ENCODE results near the gene PTK7. TPM values are rescaled to one million over a fixed set of nuclear protein-coding genes. Genes with fewer than 3 reads are reported as not detected.

Gene PTK7
- total and polyA plus RNA-seq, 2 experiments from 2014 or later: 127 to 162 TPM

DNA sequence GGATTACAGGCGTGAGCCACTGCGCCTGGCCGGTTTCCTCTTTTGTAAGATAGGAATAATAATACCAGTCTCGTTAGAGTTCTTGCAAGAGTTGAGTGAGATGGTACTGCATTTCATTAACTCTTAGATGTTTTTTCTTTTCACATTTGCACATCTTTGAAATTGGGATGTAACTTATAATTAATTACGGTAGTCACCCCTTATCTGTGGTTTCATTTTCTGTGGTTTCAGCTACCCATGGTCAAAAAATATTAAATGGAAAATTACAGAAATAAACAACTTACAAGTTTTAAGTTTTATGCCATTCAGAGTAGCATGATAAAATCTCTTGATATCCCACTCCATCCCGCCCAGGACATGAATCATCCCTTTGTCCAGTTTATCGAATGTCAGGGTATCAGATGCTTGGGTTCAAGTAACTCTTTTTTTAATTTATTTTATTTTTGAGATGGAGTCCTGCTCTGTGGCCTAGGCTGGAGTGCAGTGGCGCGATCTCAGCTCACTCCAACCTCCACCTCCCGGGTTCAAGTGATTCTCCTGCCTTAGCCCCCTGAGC, 15.4 kb downstream of the PTK7 start:
- Histone ChIP-seq H3K4me2 (peak overlapping the region; percentile 68), H4K20me1 (ENCODE audit: insufficient read depth, poor library complexity, severe bottlenecking) (peaks cover 11% of the 10 kb centered on the region), H3K36me3 (replicated peaks; ENCODE audit: insufficient read depth, low read depth) (no peaks in the 10 kb centered on the region), H3K27ac (peak overlapping the region; percentile 89), H2AFZ (no peak overlapping the region), H3K9me3 (ENCODE audit: low read depth) (no peaks in the 10 kb centered on the region), H3K9me2 (replicated peaks; ENCODE audit: insufficient read depth) (no peaks in the 10 kb centered on the region), H3K4me1 (ENCODE audit: insufficient read depth) (peaks cover 53% of the 10 kb centered on the region), H3K4me3 (no peak overlapping the region), H3K27me3 (no peaks in the 10 kb centered on the region), H3K79me2 (peaks cover 93% of the 10 kb centered on the region)
- DNase-seq (ENCODE audit: low spot score): no peak
- TF ChIP-seq EZH2phosphoT487 (IDR thresholded peaks at IDR 0.05; ENCODE audit: low read depth, severe bottlenecking, unreplicated experiment): no peak
- TF ChIP-seq, protein P1, sequence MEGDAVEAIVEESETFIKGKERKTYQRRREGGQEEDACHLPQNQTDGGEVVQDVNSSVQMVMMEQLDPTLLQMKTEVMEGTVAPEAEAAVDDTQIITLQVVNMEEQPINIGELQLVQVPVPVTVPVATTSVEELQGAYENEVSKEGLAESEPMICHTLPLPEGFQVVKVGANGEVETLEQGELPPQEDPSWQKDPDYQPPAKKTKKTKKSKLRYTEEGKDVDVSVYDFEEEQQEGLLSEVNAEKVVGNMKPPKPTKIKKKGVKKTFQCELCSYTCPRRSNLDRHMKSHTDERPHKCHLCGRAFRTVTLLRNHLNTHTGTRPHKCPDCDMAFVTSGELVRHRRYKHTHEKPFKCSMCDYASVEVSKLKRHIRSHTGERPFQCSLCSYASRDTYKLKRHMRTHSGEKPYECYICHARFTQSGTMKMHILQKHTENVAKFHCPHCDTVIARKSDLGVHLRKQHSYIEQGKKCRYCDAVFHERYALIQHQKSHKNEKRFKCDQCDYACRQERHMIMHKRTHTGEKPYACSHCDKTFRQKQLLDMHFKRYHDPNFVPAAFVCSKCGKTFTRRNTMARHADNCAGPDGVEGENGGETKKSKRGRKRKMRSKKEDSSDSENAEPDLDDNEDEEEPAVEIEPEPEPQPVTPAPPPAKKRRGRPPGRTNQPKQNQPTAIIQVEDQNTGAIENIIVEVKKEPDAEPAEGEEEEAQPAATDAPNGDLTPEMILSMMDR (IDR thresholded peaks at IDR 0.05; ENCODE audit: poor library complexity): no peak
- TF ChIP-seq EZH2 (IDR thresholded peaks at IDR 0.05; ENCODE audit: borderline replicate concordance): no peak
- WGBS (ENCODE audit: low lambda C conversion rate, missing lambda C conversion rate): 90% methylated on average over 10 of the region's 10 CpGs

DNA sequence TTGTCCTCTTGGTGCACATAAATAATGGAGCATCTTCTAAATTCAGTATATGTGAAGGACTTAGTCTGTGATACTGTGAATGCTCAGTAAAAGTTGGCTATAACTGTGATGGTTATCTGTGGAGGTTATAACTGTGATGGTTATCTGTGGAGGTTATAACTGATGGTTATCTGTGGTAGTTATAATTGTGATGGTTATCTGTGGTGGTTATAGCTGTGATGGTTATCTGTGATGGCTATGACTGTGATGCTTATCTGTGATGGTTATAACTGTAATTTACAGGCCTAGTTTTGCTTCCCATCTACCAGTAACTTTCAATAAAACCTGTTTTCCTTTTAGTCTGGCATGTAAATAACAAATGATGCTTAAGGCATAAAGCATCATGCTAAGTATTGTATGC, 16.5 kb downstream of the PTK7 start:
- H3K27me3 ChIP-seq: no peaks in the 10 kb centered on the region
- TF ChIP-seq EZH2phosphoT487 (IDR thresholded peaks at IDR 0.05; ENCODE audit: low read depth, severe bottlenecking, unreplicated experiment) (no peak), EZH2 (IDR thresholded peaks at IDR 0.05; ENCODE audit: borderline replicate concordance) (no peak)
- TF ChIP-seq, protein P1 (IDR thresholded peaks at IDR 0.05; ENCODE audit: poor library complexity): no peak
- H3K9me3 ChIP-seq (ENCODE audit: low read depth): no peaks in the 10 kb centered on the region
- peaks cover 92% of the 10 kb centered on the region for H3K79me2 ChIP-seq
- H3K4me2 ChIP-seq: no peak overlapping the region
- no peak overlapping the region for H3K4me3 ChIP-seq
- H3K4me1 ChIP-seq (ENCODE audit: insufficient read depth): peaks cover 59% of the 10 kb centered on the region
- DNase-seq (ENCODE audit: low spot score): no peak
- H3K36me3 ChIP-seq (replicated peaks; ENCODE audit: insufficient read depth, low read depth): no peaks in the 10 kb centered on the region
- peaks cover 8% of the 10 kb centered on the region for H4K20me1 ChIP-seq (ENCODE audit: insufficient read depth, poor library complexity, severe bottlenecking)
- no peak overlapping the region for H2AFZ ChIP-seq
- H3K27ac ChIP-seq: no peak overlapping the region
- no peaks in the 10 kb centered on the region for H3K9me2 ChIP-seq (replicated peaks; ENCODE audit: insufficient read depth)

DNA sequence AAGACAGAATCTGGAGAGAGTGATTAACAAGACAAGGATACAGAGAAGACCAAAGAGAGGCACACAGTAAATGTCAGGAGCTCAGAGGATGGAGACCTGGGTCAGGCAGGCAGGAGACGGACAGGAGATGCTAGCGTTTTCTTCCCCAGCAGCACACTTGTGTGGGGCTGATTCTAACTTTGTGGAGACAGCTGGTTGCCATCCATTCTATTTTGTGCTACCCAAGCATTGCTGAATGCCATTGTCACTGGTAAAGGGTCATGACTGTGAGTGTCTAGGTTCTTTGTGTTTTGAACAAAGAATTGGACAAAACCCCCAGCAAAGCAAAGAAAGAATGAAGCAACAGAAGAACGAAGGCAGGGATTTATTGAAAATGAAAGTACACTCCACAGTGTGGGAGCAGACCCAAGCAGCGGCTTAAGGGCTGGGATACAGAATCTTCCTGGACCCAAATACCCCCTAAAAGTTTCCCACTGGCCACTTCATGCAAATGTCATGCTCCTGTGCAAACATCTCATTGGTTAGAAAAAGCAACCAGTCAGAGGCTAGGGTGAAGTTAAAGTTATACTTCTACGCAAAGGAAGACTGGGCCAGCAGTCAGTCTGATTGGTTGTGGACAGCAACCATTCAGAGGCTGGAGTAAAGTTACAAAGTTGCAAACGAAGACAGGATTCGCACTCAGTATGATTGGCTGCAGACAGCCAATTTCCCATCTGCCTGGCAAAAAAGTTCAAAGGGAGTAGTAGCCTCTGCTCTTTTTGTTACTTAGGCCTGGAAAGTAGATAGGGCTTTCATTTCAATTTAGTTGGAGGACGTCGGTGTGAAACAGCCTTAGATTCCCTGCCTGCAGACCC, 17.5 kb downstream of the PTK7 start:
- 76% methylated on average over 9 of the region's 9 CpGs for WGBS (ENCODE audit: low lambda C conversion rate, missing lambda C conversion rate)
- Histone ChIP-seq H3K27ac (no peak overlapping the region), H3K4me3 (no peak overlapping the region), H3K4me1 (ENCODE audit: insufficient read depth) (peaks cover 63% of the 10 kb centered on the region), H3K36me3 (replicated peaks; ENCODE audit: insufficient read depth, low read depth) (no peaks in the 10 kb centered on the region), H3K27me3 (no peaks in the 10 kb centered on the region), H2AFZ (no peak overlapping the region), H3K79me2 (peaks cover 92% of the 10 kb centered on the region), H3K9me3 (ENCODE audit: low read depth) (no peaks in the 10 kb centered on the region), H4K20me1 (ENCODE audit: insufficient read depth, poor library complexity, severe bottlenecking) (peaks cover 8% of the 10 kb centered on the region), H3K4me2 (peak overlapping the region; percentile 69), H3K9me2 (replicated peaks; ENCODE audit: insufficient read depth) (no peaks in the 10 kb centered on the region)
- TF ChIP-seq, protein P1 (IDR thresholded peaks at IDR 0.05; ENCODE audit: poor library complexity): no peak
- TF ChIP-seq EZH2phosphoT487 (IDR thresholded peaks at IDR 0.05; ENCODE audit: low read depth, severe bottlenecking, unreplicated experiment) (no peak), EZH2 (IDR thresholded peaks at IDR 0.05; ENCODE audit: borderline replicate concordance) (no peak)
- no peak for DNase-seq (ENCODE audit: low spot score)

All from hepatocyte (in vitro differentiated cells).